ENCODE measurements around the gene ITLN1. TPM values are rescaled to one million over a fixed set of nuclear protein-coding genes. Genes with fewer than 3 reads are reported as not detected.
"Not testable (repeated sequence)": the region's sequence is repeated elsewhere in the genome, so short reads cannot be mapped to it uniquely, and the experiment has no call there.

The ITLN1 gene
- not detected in 3 replicates for polyA plus RNA-seq
- polyA plus RNA-seq (2011; ENCODE audit: low read depth) = not detected
- polyA plus RNA-seq (2011; cell fraction: cytosol; rRNA removed) = not detected in 2 replicates
- not detected in 2 replicates for polyA plus RNA-seq (2011; cell fraction: nucleus; rRNA removed)
- not detected in 2 replicates for polyA plus RNA-seq (2012; ENCODE audit: low replicate concordance)
- not detected in 3 replicates for polyA minus RNA-seq
- polyA minus RNA-seq (2011; cell fraction: cytosol; rRNA and poly(A)+ RNA removed) = not detected
- polyA minus RNA-seq (2011; cell fraction: nucleus; rRNA and poly(A)+ RNA removed) = not detected in 2 replicates

DNA sequence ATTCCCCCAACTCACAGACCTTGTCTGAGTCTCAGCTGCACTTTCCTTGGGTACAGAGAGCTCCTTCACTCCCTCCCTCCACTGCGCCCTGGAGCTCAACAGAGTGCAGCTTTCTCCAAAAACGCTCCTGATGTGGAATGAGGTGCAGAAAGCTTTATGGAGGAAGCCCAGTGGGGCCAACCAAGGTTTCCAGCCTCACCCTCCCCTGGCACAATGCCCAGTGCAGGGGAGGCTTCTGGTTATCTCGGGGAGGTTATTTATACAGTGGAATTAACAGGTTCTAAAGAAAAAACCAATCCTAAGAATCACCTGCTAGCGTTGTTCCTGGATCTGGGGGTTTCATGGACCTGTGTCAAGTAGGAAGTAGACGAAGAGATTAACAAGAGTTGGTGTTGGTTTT is at the start of gene ITLN1:
Gene ITLN1 (minus strand): TSS at position 139 of the 400 bp plus-strand sequence. CDS start 303 bp downstream, outside the sequence.
- Histone ChIP-seq H3K4me1 (ENCODE audit: control insufficient read depth, extremely low read depth, insufficient read depth, low read length) (no peaks in the 10 kb centered on the region), H3K36me3 (ENCODE audit: control insufficient read depth in 2 of 2, extremely low read depth in 1 of 2, insufficient read depth in 2 of 2, low read length in 2 of 2) (no peaks in the 10 kb centered on the region), H3K27me3 (ENCODE audit: control insufficient read depth, extremely low read depth, insufficient read depth, low read length) (no peaks in the 10 kb centered on the region), H3K9ac (ENCODE audit: control insufficient read depth, extremely low read depth, insufficient read depth, low read length) (no peak within 1 kb of the TSS), H2AFZ (ENCODE audit: control insufficient read depth, low read length) (no peak within 1 kb of the TSS), H3K9me3 (ENCODE audit: control insufficient read depth, low read depth, low read length) (no peaks in the 10 kb centered on the region), H3K79me2 (ENCODE audit: control insufficient read depth, insufficient read depth, low read length) (no peaks in the 10 kb centered on the region), H3K4me3 (ENCODE audit: control insufficient read depth in 2 of 3, extremely low read depth in 1 of 3, insufficient read depth in 2 of 3, low read depth in 1 of 3, low read length in 3 of 3) (no peak within 1 kb of the TSS), H3K27ac (ENCODE audit: control insufficient read depth, insufficient read depth, low read length) (no peak within 1 kb of the TSS), H4K20me1 (ENCODE audit: control insufficient read depth, extremely low read depth, insufficient read depth, low read length) (no peaks in the 10 kb centered on the region), H3K9me1 (ENCODE audit: control insufficient read depth, extremely low read depth, insufficient read depth, low read length) (no peaks in the 10 kb centered on the region), H3K4me2 (ENCODE audit: control insufficient read depth, extremely low read depth, insufficient read depth, low read depth, low read length) (no peak within 1 kb of the TSS)
- DNase-seq (ENCODE audit: low read depth, low spot score) = no peak
- TF ChIP-seq, protein P1, sequence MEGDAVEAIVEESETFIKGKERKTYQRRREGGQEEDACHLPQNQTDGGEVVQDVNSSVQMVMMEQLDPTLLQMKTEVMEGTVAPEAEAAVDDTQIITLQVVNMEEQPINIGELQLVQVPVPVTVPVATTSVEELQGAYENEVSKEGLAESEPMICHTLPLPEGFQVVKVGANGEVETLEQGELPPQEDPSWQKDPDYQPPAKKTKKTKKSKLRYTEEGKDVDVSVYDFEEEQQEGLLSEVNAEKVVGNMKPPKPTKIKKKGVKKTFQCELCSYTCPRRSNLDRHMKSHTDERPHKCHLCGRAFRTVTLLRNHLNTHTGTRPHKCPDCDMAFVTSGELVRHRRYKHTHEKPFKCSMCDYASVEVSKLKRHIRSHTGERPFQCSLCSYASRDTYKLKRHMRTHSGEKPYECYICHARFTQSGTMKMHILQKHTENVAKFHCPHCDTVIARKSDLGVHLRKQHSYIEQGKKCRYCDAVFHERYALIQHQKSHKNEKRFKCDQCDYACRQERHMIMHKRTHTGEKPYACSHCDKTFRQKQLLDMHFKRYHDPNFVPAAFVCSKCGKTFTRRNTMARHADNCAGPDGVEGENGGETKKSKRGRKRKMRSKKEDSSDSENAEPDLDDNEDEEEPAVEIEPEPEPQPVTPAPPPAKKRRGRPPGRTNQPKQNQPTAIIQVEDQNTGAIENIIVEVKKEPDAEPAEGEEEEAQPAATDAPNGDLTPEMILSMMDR (optimal IDR thresholded peaks at IDR 0.05 in 1 of 3, IDR thresholded peaks at IDR 0.05 in 1 of 3, conservative IDR thresholded peaks at IDR 0.05 in 1 of 3; ENCODE audit: extremely low read depth in 1 of 3, insufficient read depth in 2 of 3, low read length in 3 of 3) = no peak
- TF ChIP-seq EZH2 (IDR thresholded peaks at IDR 0.05; ENCODE audit: low read length) = no peak
- no peak for FAIRE-seq
- dilution Hi-C loops (cut with MboI; ENCODE audit: extremely low pct_ligation_motif_present, low sequenced_read_pairs) = no loop called here

DNA sequence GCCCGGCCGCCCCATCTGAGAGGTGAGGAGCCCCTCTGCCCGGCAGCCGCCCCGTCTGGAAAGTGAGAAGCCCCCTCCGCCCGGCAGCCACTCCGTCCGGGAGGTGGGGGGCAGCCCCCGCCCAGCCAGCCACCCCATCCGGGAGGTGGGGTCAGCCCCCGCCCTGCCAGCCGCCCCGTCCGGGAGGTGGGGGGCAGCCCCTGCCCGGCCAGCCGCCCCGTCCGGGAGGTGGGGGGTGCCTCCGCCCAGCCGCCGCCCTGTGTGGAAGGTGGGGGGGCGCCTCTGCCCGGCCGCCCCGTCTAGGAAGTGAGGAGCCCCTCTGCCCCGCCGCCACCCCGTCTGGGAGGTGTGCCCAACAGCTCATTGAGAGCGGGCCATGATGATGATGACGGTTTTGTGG is 48.3 kb upstream of the ITLN1 start:
- H2AFZ ChIP-seq (ENCODE audit: control insufficient read depth, low read length); H3K9ac ChIP-seq (ENCODE audit: control insufficient read depth, extremely low read depth, insufficient read depth, low read length); H3K4me1 ChIP-seq (ENCODE audit: control insufficient read depth, extremely low read depth, insufficient read depth, low read length); H4K20me1 ChIP-seq (ENCODE audit: control insufficient read depth, extremely low read depth, insufficient read depth, low read length); H3K4me3 ChIP-seq (ENCODE audit: control insufficient read depth in 2 of 3, extremely low read depth in 1 of 3, insufficient read depth in 2 of 3, low read depth in 1 of 3, low read length in 3 of 3); H3K9me3 ChIP-seq (ENCODE audit: control insufficient read depth, low read depth, low read length); H3K4me2 ChIP-seq (ENCODE audit: control insufficient read depth, extremely low read depth, insufficient read depth, low read depth, low read length); H3K27ac ChIP-seq (ENCODE audit: control insufficient read depth, insufficient read depth, low read length); H3K36me3 ChIP-seq (ENCODE audit: control insufficient read depth in 2 of 2, extremely low read depth in 1 of 2, insufficient read depth in 2 of 2, low read length in 2 of 2); FAIRE-seq; dilution Hi-C loops (cut with MboI; ENCODE audit: extremely low pct_ligation_motif_present, low sequenced_read_pairs); H3K79me2 ChIP-seq (ENCODE audit: control insufficient read depth, insufficient read depth, low read length); H3K27me3 ChIP-seq (ENCODE audit: control insufficient read depth, extremely low read depth, insufficient read depth, low read length); H3K9me1 ChIP-seq (ENCODE audit: control insufficient read depth, extremely low read depth, insufficient read depth, low read length); DNase-seq (ENCODE audit: low read depth, low spot score): not testable (repeated sequence)

Data from keratinocyte (primary cell).